ENCODE results near the gene ELOVL5. TPM values are rescaled to one million over a fixed set of nuclear protein-coding genes. Genes with fewer than 3 reads are reported as not detected.
"Not testable (repeated sequence)": the region's sequence is repeated elsewhere in the genome, so short reads cannot be mapped to it uniquely, and the experiment has no call there.

Gene ELOVL5, protein sequence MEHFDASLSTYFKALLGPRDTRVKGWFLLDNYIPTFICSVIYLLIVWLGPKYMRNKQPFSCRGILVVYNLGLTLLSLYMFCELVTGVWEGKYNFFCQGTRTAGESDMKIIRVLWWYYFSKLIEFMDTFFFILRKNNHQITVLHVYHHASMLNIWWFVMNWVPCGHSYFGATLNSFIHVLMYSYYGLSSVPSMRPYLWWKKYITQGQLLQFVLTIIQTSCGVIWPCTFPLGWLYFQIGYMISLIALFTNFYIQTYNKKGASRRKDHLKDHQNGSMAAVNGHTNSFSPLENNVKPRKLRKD
- 78.5 and 112 TPM in 2 replicates for total RNA-seq (2014; rRNA removed; shearing (Covaris generic))

DNA sequence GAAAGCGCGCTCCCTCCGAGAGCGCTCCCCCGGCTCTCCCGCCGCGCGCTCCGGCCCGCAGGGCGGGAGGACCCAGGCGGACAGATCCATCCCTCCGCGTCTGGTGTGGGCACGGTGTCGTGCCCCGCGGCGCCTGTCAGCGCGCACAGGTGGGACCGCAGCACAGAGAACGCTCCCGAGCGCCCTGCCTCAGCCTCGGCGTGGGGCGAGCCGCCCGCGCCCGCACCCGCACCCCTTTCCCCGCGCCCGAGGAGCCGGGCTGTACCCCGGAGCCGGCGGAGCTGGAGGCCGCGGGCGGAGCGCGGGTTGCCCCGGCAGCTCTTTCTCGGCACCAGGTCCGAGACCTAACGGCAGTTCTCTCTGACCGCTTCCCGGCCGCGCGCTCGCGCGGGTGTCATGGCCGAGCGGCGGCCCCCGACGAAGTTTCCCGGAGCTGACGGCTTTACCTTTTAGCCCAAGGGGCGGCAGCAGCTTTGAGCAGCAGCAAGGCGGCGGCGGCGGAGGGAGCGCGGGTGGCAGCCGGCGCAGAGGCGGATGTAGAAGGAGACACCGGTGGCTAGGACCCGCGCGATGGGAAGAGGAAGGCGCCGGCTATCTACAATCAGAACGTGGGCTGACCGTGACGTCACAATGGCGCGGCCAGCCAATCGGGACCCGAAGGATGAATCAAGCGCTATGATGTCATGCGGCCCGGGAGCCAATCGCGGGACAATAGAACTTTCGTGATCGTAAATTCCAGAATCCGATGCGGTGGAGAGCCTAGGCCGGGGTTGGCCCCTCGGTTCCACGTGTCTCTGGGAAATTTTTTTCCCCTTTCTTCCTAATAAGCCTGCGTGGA is at the start of gene ELOVL5:
Gene ELOVL5, minus strand, starts transcription at position 580 of the 838 bp plus-strand sequence. CDS start 53,251 bp downstream, outside the sequence.
- no peaks in the 10 kb centered on the region for H3K9me3 ChIP-seq (replicated peaks)
- peak; percentile 96 to 99 for DNase-seq (ENCODE audit: low read depth in 1 of 2, low spot score in 2 of 2)
- no peaks in the 10 kb centered on the region; the same call in 1 of the 2 replicates for H3K27me3 ChIP-seq (replicated peaks)
- peak within 1 kb of the TSS; percentile 83 for H3K27ac ChIP-seq
- H3K4me1 ChIP-seq (replicated peaks): peaks cover 13% of the 10 kb centered on the region
- H3K4me3 ChIP-seq: peak within 1 kb of the TSS; percentile 89
- peaks cover 30% of the 10 kb centered on the region for H3K36me3 ChIP-seq

DNA sequence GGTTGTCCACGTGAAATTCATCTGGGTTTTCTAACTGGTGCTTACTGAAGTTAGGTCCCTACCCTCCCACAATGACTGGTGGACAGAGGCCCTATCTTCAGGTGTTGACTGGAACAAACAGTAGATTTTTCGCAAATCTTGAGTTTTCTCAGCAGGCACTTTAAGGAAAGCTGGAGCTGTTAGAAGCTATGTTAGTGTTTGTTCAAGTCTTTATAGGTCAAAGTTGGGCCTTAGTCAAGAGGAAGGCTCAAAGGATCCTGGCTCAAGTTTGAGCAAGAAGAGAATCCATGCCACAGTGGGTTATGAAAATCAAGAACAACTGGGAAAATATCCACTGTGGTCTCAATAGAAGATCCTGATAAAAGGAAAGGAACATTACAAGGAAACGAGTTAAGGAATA is 48.5 kb upstream of the ELOVL5 start:
- DNase-seq (ENCODE audit: low read depth in 1 of 2, low spot score in 2 of 2): no peak
- Histone ChIP-seq H3K27ac (no peak overlapping the region), H3K4me1 (replicated peaks) (0 out of 2 replicates have a peak, but pooled peaks cover 4% of the 10 kb centered on the region), H3K36me3 (no peaks in the 10 kb centered on the region), H3K9me3 (replicated peaks) (no peaks in the 10 kb centered on the region), H3K4me3 (no peak overlapping the region), H3K27me3 (replicated peaks) (no peaks in the 10 kb centered on the region)

DNA sequence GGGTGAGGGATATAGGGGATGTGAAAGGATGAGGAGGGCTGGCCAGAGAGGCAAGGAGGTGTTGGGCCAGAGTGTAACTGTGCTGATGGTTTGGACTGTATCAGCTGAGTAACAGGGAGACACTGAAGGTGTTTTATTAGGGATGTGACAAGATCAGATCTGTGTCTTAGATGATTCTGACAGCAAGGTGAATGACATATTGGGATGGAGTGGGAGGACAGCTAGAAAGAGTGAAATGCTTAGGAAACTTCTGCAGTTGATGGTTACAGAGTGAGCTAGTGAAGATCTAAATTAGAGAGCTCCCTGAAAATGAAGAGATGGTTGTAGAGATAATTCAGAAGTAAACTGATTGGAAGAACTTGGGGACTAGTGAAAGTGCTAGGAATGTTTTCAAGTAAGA is 47.2 kb upstream of the ELOVL5 start:
- no peak for DNase-seq (ENCODE audit: low read depth in 1 of 2, low spot score in 2 of 2)
- 0 out of 2 replicates have a peak, but pooled peaks cover 4% of the 10 kb centered on the region for H3K4me1 ChIP-seq (replicated peaks)

DNA sequence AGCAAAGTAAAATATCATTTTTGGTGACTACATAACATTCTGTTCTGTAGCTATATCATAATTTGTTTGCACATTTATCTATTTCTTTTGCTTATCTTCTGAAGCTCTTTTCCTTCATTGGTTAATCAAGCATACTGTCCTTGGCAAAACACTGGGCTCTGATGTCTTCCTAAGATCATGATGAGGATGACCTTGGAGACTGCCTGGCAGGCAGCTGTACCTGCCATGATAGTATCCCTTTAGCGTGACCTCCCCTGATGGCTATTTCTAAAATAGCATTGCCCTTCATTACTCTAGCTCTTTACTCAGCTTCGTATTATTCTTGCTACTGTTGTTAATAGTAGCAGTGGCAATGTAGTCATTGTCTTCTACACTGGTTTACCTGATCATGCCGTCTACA is 46.0 kb upstream of the ELOVL5 start:
- Histone ChIP-seq H3K27ac (no peak overlapping the region), H3K27me3 (replicated peaks) (no peaks in the 10 kb centered on the region), H3K4me3 (no peak overlapping the region), H3K9me3 (replicated peaks) (no peaks in the 10 kb centered on the region), H3K36me3 (no peaks in the 10 kb centered on the region), H3K4me1 (replicated peaks) (0 out of 2 replicates have a peak, but pooled peaks cover 4% of the 10 kb centered on the region)
- DNase-seq (ENCODE audit: low read depth in 1 of 2, low spot score in 2 of 2): no peak

More for the DNA sequence above, 47.2 kb upstream of the ELOVL5 start:
- Histone ChIP-seq H3K9me3 (replicated peaks) (no peaks in the 10 kb centered on the region), H3K36me3 (no peaks in the 10 kb centered on the region), H3K4me3 (no peak overlapping the region), H3K27ac (no peak overlapping the region), H3K27me3 (replicated peaks) (no peaks in the 10 kb centered on the region)

DNA sequence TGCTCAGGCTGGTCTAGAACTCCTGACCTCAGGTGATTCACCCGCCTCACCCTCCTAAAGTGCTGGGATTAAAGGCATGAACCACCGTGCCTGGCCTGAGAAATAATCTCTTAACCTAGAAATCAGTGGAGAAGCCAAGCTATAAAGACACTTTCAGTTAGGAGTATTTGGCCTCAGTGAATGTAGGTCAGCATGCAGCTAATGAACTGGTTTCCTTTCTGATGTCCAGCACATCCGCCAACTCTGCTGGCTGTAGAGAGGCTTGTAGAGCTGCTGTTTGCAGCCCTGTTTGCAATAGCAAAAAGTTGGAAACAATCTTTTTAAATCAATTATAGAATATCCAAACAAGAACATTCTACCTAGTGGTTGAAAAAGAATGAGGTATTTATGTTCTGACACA is 42.4 kb upstream of the ELOVL5 start:
- DNase-seq (ENCODE audit: low read depth in 1 of 2, low spot score in 2 of 2): no peak
- no peak overlapping the region for H3K27ac ChIP-seq
- H3K4me1 ChIP-seq (replicated peaks): no peaks in the 10 kb centered on the region
- no peak overlapping the region for H3K4me3 ChIP-seq
- no peaks in the 10 kb centered on the region for H3K36me3 ChIP-seq
- no peaks in the 10 kb centered on the region for H3K9me3 ChIP-seq (replicated peaks)
- no peaks in the 10 kb centered on the region for H3K27me3 ChIP-seq (replicated peaks)

DNA sequence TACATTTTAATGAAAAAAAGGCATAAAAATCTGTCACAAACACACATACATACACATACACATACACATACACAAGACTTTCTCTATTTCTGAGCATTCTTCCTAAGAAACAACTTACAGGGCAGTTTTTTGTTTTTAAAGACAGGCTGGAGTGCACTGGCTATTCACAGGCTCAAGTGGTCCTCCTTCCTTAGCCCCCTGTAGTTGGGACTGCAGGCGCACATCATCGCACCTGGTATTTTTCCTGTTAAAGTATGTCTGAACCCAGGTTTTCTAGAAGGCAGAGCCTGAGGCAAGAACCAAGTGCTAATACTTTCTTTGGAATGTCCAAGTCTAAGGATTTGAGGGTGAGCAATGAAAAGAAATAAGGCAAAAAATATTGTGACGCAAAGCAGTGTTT is 41.3 kb upstream of the ELOVL5 start:
- no peak for DNase-seq (ENCODE audit: low read depth in 1 of 2, low spot score in 2 of 2)
- H3K27me3 ChIP-seq (replicated peaks): no peaks in the 10 kb centered on the region

DNA sequence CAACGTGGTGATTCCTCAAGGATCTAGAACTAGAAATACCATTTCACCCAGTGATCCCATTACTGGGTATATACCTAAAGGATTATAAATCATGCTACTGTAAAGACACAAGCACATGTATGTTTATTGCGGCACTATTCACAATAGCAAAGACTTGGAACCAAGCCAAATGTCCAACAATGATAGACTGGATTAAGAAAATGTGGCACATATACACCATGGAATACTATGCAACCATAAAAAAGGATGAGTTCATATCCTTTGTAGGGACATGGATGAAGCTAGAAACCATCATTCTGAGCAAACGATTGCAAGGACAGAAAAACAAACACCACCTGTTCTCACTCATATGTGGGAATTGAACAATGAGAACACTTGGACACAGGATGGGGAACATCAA is 39.9 kb upstream of the ELOVL5 start:
- DNase-seq (ENCODE audit: low read depth in 1 of 2, low spot score in 2 of 2); H3K27ac ChIP-seq; H3K27me3 ChIP-seq (replicated peaks); H3K4me3 ChIP-seq; H3K9me3 ChIP-seq (replicated peaks); H3K36me3 ChIP-seq; H3K4me1 ChIP-seq (replicated peaks): not testable (repeated sequence)

More for the DNA sequence above, 41.3 kb upstream of the ELOVL5 start:
- no peaks in the 10 kb centered on the region for H3K36me3 ChIP-seq
- no peak overlapping the region for H3K27ac ChIP-seq
- H3K4me1 ChIP-seq (replicated peaks): no peaks in the 10 kb centered on the region
- H3K9me3 ChIP-seq (replicated peaks): no peaks in the 10 kb centered on the region
- H3K4me3 ChIP-seq: no peak overlapping the region

DNA sequence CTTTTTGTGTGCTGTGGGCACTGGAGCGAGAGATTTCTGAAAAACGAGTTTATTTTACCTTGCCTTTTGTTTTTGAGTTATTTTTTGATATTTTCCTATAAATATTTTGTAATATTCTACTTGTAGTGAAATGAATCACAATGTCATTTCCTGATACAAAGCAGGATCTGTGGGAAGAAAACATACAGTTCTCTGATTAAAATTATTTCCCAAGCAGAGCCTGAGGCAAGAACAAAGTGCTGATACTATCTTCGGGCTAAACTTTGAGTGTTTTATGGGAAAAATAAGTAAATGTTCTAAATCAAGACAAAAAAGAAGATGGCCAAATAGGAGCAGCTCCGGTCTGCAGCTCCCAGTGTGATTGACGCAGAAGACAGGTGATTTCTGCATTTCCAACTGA is 33.7 kb upstream of the ELOVL5 start:
- Histone ChIP-seq H3K4me3 (no peak overlapping the region), H3K4me1 (replicated peaks) (no peaks in the 10 kb centered on the region), H3K9me3 (replicated peaks) (0 out of 2 replicates have a peak, but pooled peaks cover 5% of the 10 kb centered on the region), H3K36me3 (no peaks in the 10 kb centered on the region), H3K27ac (no peak overlapping the region), H3K27me3 (replicated peaks) (peaks cover 6% of the 10 kb centered on the region; the same call in 1 of the 2 replicates)
- no peak for DNase-seq (ENCODE audit: low read depth in 1 of 2, low spot score in 2 of 2)

DNA sequence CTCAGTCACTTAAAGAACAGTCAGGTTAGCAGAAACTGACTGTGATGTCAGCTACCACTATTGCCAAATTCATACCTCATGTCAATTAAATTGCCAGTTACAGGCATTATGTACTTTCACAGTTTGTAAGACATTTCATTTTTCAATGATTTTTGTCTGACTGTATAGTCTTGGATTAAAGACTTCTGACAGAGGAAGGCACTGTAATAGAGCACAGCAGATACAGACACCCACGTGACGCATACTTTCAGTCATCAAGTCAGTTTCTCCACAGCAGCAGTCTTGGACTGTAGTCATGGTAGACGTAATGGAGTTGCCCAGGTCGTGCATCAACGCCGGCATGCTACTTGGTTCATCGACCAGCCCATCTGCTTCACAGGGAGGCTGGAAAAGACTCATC is 29.5 kb upstream of the ELOVL5 start:
- no peak for DNase-seq (ENCODE audit: low read depth in 1 of 2, low spot score in 2 of 2)
- H3K4me3 ChIP-seq: no peak overlapping the region
- no peaks in the 10 kb centered on the region for H3K4me1 ChIP-seq (replicated peaks)
- H3K27me3 ChIP-seq (replicated peaks): peaks cover 10% of the 10 kb centered on the region
- H3K27ac ChIP-seq: no peak overlapping the region
- no peaks in the 10 kb centered on the region for H3K36me3 ChIP-seq
- H3K9me3 ChIP-seq (replicated peaks): 0 out of 2 replicates have a peak, but pooled peaks cover 5% of the 10 kb centered on the region

DNA sequence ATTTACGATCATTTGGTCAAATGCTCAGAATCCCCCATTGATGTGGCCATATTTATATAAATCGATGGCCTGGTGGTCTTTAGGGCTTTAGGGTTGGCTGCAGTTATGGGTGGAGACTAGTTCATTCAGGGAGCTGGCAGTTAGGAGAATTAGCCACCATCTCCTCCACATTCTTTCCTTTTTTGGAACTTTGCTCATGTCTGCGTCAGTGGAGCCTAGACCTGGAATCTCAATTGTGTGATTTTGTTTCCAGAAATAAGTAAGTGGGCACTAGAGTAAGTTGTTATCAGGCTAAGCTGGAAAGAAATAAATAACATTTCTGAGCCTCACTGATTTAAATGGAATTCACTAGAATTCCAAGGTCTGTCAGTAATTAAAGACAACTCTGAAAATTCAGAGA is 29.0 kb upstream of the ELOVL5 start:
- Histone ChIP-seq H3K36me3 (no peaks in the 10 kb centered on the region), H3K4me1 (replicated peaks) (no peaks in the 10 kb centered on the region), H3K9me3 (replicated peaks) (0 out of 2 replicates have a peak, but pooled peaks cover 5% of the 10 kb centered on the region), H3K27ac (no peak overlapping the region), H3K4me3 (no peak overlapping the region), H3K27me3 (replicated peaks) (peaks cover 10% of the 10 kb centered on the region)
- DNase-seq (ENCODE audit: low read depth in 1 of 2, low spot score in 2 of 2): no peak

DNA sequence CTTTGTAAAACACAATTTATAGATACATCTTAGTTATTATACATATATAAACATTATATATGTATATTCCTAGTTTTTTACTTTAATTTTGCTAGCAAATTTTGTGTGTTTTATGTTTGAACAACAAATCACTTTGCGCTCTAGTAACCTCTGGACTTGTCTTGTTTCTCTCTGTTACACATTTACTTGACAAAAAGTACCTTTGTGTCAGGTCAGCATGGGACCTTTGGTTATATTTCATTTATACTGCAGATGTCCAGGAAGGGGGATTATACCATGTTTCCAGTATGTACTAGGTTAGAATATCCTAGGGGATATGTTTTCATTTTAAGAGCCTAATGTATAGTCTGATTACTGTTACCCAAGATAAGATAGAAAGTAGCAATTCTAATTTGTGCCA is 28.5 kb upstream of the ELOVL5 start:
- H3K4me1 ChIP-seq (replicated peaks): no peaks in the 10 kb centered on the region
- no peak overlapping the region for H3K4me3 ChIP-seq
- DNase-seq (ENCODE audit: low read depth in 1 of 2, low spot score in 2 of 2): no peak
- H3K27me3 ChIP-seq (replicated peaks): peaks cover 10% of the 10 kb centered on the region
- 0 out of 2 replicates have a peak, but pooled peaks cover 5% of the 10 kb centered on the region for H3K9me3 ChIP-seq (replicated peaks)
- no peaks in the 10 kb centered on the region for H3K36me3 ChIP-seq
- H3K27ac ChIP-seq: no peak overlapping the region

DNA sequence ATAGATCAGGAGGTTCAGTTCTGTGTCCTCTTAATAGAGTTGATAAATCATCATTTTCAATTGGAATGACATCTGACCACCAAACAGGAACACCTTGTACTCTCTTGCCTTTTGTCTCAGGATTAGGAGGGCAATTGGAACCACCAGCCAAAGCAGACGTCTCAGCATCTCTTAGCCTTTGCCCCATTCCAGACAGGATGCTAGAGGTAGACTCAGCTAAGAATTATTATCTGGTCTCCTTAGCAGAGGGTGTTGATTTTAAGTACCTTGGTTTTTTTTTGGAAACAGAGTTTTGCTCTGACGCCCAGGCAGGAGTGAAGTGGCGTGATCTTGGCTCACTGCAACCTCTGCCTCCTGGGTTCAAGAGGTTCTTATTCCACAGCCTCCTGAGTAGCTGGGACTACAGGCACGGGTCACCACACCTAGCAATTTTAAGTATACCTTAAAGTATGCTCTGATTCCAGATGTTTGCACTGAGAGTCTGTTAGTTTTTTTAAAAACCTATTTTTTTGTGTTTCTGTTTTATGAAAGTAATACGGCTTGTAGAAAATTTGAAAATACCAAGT is 28.0 kb upstream of the ELOVL5 start:
- Histone ChIP-seq H3K4me3 (no peak overlapping the region), H3K27me3 (replicated peaks) (peaks cover 10% of the 10 kb centered on the region), H3K9me3 (replicated peaks) (0 out of 2 replicates have a peak, but pooled peaks cover 5% of the 10 kb centered on the region), H3K4me1 (replicated peaks) (no peaks in the 10 kb centered on the region), H3K36me3 (no peaks in the 10 kb centered on the region), H3K27ac (no peak overlapping the region)
- DNase-seq (ENCODE audit: low read depth in 1 of 2, low spot score in 2 of 2): no peak

DNA sequence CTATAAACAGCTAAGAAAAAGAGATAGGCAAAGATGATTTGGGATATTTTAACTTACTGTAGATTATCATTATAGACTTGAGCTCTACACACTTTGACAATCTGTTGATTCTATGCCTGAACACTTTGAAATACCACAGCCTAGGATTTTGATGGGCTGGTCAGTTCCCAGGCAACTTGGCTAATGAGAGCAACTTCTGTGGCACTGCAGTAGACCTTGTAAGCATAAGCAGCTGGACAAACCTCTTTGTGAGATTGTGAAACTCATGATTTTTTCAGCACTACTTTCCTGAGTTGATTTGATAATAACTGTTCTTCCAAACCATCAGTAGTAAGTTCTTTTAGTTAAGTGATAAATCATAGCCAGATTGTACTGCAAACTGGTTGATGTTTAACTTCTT is 27.1 kb upstream of the ELOVL5 start:
- Histone ChIP-seq H3K27ac (no peak overlapping the region), H3K27me3 (replicated peaks) (peaks cover 10% of the 10 kb centered on the region), H3K4me3 (no peak overlapping the region), H3K9me3 (replicated peaks) (0 out of 2 replicates have a peak, but pooled peaks cover 5% of the 10 kb centered on the region), H3K36me3 (no peaks in the 10 kb centered on the region), H3K4me1 (replicated peaks) (no peaks in the 10 kb centered on the region)
- no peak for DNase-seq (ENCODE audit: low read depth in 1 of 2, low spot score in 2 of 2)

DNA sequence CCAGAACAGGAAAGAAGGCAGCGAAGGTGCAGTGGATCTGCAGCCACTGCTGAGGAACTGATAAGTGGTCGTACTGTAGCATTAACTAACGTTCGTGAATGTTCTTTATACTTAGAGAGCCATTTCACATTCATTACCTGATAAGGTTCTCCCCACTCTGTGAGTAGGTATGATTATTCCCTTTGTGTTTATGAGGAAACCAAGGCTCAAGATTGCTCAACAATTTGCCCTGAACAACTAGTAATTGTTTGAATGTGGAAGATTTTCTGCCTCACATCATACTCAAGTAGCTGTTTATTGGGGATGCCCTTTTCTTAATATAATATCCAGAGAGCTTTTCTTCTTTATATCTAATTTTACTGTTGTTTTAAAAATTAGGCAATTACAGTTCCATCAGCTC is 24.9 kb upstream of the ELOVL5 start:
- H3K9me3 ChIP-seq (replicated peaks): no peaks in the 10 kb centered on the region
- DNase-seq (ENCODE audit: low read depth in 1 of 2, low spot score in 2 of 2): no peak
- H3K27ac ChIP-seq: no peak overlapping the region
- no peaks in the 10 kb centered on the region for H3K4me1 ChIP-seq (replicated peaks)
- peaks cover 4% of the 10 kb centered on the region for H3K27me3 ChIP-seq (replicated peaks)
- H3K36me3 ChIP-seq: no peaks in the 10 kb centered on the region
- H3K4me3 ChIP-seq: no peak overlapping the region
